Posterior cingulate gyrus (tissue), 11 donors: ENCODE results near the gene JAZF1.

Experiments used
- DNase-seq, 10 donors: peaks; one replicate each; pipeline versions ENCODE4 v3.0.0 to v3.0.0-alpha.2; 2020 to 2021; ENCODE audit warnings: mixed read lengths in 3 of 10
- intact Hi-C: fragments of 100-400 bp; cut with DNase I; formaldehyde crosslinking; loops from one replicate; pipeline ENCODE4 v1.15.1; 2023

The JAZF1 gene

DNA sequence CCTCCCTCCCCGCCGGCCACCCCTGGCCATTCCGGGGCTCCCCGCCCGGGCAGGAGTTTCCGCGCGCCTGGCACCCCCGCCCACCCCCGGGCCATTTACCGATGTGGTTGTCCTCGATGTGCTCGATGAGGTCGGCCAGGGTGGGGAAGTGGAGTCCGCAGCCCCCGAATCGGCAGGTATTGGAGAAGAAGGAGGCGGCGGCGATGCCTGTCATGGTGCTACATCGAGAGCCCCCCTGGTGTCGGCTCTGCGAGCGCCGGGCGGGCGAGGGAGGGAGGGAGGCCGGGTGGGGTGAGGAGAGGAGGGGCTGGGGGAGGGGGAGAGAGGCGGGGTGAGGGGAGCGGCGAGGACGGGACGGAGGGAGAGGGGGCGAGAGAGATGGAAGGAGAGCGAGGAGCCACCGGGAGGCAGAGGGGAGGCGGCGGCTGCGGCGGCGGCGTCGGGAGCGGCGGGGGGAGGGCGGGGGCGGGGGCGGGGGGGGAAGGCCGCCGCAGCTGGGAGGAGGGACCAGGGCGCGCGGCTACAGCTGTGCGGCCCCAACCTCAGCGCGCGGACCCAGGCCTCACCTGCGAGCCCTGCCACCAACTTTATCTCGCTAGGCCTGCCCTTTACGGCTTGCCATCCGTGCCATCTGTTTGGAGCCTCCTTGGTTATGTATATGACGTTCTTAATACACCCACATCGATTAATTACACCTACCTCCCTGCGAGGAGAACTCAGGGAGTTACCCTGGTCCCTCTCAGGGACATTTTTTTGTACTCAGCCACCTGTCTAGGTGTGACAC is at the start of gene JAZF1:
Gene JAZF1 (minus strand): TSS at position 432 of the 784 bp plus-strand sequence.
- intact Hi-C loops = loop anchor here (5.0 kb wide), 1 partner anchor 92 kb away; no protein-coding TSS in a partner anchor
- DNase-seq = peak; percentile 34 to 94 (median 56)

- intact Hi-C loops = no loop called here
- DNase-seq = no peak
Observed at GRCh38 chr7:28230261-28230660, 49.7 kb upstream of the JAZF1 start.

- no peak for DNase-seq
- intact Hi-C loops = no loop called here
Observed at GRCh38 chr7:28228396-28228795, 47.8 kb upstream of the JAZF1 start.

DNA sequence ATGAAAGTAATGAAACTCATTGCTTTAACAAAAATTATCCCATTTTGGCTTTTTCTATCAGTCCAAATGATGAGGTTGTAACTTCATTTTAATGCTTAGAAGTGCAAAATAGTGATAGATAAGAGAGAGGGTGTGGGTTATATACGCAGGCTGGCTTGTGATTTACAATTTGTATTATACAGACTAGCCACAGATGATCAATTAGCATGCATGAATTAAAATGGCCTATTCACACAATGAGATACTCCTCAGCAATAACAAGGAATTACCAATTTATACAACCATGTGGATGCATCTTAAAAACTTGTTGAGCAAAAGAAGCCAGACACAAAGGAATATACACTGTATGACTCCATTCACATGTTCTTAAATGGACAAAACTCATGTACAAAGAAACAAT is 45.4 kb upstream of the JAZF1 start:
- intact Hi-C loops = no loop called here
- DNase-seq = no peak

- intact Hi-C loops = no loop called here
- no peak for DNase-seq
Observed at GRCh38 chr7:28225576-28225975, 45.0 kb upstream of the JAZF1 start.

DNA sequence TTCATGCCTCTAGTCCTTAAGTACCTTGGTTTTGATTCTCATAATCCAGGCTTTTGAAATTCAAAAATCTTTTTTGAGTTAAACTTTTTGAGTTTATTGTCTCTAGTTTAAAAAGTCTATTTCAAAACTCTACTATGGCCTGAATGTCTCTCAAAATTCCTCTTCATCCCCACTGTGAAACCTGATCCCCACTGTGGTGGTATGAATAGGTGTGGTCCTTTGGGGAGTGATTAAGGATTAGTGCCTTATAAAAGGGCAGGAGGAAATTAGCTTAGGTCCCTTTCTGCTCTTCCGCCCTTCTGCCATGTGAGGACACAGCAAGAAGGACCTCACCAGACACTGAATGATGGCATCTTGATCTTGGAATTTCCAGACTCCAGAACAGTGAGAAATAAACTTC is 44.1 kb upstream of the JAZF1 start:
- intact Hi-C loops = no loop called here
- no peak for DNase-seq

DNA sequence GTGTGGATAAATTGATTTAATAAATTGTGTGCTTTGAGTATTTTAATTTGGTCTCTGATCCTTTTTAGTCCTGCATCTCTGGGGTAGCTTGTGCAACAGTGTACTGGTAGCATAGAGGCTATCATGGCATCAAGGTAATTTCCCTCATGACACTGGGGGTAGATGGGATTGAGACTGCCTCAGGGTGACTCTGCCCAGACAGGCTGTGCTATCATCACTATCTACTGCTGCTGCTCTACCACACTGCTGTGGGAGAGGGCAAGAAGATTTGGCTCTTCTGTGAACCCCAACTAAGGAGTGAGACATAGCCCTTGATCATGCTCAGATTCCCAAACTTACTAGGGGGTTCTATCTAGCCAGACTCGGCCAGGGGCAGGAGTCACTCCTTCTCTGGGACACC is 43.6 kb upstream of the JAZF1 start:
- DNase-seq = no peak
- intact Hi-C loops = no loop called here

DNA sequence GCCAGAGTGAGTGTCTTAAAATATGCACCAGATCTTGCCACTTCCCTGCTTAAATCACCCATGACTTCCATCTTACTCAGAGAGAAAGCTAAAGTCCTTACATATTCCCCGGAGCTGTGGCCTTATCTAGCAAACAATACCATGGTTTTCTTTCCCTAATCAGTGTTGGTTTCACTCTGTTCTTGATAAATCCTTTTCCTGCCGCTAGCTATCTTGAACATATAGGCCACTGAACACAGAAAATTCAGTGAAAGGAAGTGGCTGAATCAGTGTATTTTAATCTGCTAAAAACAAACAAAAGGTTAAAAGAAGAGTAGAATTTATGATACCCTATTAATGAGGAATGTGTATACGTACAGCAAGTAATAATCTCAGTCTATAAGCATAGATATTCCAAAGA is 42.0 kb upstream of the JAZF1 start:
- no peak for DNase-seq

GRCh38 chr7:28219793-28220192 is 39.2 kb upstream of the JAZF1 start:
- intact Hi-C loops = no loop called here
- no peak for DNase-seq

More for the DNA sequence above, 42.0 kb upstream of the JAZF1 start:
- intact Hi-C loops = no loop called here

DNA sequence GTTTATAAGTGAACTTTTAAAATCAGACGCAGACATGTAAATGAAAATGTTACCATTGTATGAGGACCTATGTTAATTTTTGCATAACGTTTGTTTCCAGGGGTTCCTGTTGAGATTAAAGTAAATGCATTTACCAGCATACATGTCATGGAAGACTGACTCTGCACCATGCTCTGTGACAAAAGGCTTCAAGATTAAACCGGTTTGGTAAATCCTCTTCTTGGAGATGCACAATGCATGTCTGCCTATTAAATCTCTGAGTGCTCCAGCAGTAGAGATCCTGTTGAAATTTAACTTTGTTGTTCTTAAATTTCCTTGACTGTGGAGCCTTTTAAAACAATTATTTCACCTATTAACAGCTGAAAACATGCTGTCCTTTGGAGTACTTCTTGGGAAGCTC is 36.5 kb upstream of the JAZF1 start:
- DNase-seq = no peak
- intact Hi-C loops = no loop called here

DNA sequence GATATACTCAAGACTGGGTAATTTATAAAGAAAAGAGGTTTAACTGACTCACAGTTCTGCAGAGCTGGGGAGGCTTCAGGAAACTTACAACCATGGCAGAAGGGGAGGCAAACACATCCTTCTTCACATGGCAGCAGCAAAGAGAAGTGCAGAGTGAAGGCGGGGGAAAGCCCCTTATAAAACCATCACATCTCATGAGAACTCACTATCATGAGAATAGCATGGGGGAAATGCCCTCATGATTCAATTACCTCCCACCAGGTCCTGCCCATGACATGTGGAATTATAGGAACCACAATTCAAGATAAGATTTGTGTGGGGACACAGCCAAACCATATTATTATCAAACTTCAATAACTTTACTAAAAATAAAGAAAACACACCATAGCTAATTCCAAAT is 30.4 kb upstream of the JAZF1 start:
- intact Hi-C loops = no loop called here
- DNase-seq = no peak

DNA sequence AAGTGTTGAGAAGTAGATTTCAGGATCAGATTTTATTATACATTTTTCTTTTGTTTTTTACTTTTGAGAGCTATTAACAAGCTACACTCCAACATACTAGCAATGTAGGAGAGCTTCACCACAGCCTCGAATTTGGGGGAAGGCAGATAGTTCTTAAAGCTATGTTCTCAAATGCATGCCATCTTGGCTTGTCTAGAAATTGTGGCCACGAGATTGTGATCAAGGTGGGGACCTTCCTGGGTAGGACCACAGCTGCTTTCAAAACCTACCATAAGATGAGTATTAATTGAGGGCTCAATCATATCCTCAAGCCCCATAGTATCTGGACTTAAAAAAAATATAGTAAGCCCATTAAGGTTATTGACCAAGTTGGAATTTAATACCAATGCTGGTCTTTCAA is 27.9 kb upstream of the JAZF1 start:
- DNase-seq = no peak
- intact Hi-C loops = no loop called here

GRCh38 chr7:28207486-28208158 is 27.0 kb upstream of the JAZF1 start:
- intact Hi-C loops = no loop called here

GRCh38 chr7:28205506-28205905 is 24.9 kb upstream of the JAZF1 start:
- DNase-seq = no peak
- intact Hi-C loops = no loop called here

More at GRCh38 chr7:28207486-28208158, 27.0 kb upstream of the JAZF1 start:
- no peak for DNase-seq

GRCh38 chr7:28203508-28204240 is 23.1 kb upstream of the JAZF1 start:
- DNase-seq = no peak
- intact Hi-C loops = no loop called here

DNA sequence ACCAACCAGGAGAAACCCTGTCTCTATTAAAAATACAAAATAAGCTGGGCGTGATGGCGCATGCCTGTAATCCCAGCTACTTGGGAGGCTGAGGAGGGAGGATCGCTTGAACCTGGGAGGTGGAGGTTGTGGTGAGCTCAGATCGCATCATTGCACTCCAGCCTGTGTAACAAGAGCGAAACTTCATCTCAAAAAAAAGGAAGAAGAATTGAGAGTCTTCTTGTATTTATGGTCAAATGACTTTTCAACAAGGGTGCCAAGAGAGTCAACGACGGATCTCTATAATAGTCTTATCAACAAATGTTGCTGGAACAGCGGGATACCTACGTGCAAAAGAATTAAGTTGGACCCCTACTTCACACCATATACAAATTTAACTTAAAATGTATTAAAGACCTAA is 21.6 kb upstream of the JAZF1 start:
- DNase-seq = no peak
- intact Hi-C loops = no loop called here

- DNase-seq = no peak
- intact Hi-C loops = no loop called here
Observed at GRCh38 chr7:28201131-28201530, 20.5 kb upstream of the JAZF1 start.

DNA sequence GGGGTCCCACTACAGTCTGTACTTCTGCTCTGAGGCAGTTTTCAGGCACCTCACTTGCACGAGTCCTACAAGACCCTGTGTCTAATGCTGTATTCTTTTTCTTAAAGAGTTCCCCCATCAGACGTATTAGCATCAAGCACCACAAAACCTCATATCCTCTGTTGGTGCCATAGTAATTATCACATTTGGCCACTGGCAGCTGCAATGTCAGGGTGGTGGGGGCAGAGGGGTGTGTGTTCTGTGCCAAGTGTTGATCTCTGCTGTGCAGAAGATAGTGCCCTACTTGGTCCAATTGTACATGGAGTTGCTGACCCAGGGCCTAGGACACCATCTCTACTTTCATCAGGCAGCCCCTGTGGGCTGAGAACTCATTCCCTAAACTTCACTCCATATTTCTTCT is 20.0 kb upstream of the JAZF1 start:
- intact Hi-C loops = no loop called here
- DNase-seq = no peak

DNA sequence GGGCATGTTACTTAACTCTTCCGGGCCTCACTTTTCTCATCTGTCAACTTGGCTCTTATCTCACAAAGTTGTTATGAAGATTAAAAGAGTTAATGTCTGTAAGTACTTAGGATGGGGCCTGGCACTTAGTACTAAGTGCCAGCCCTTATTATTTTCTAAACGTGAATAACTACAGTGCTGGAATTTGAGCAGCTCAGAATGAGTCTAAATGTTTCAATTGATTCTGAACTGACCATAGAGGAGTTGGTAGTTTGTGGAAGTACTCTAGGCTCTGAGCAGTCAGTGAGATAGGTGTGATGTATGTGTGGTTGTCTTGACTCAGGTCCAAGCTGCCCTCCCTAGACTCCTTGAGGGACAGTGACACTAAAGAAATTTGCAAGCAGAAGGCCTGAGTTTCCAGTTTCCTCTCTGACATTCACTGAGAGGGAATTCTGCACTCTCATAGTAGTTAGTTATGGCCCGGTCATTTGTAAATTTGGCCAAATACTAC is 18.5 kb upstream of the JAZF1 start:
- intact Hi-C loops = no loop called here
- no peak for DNase-seq

- intact Hi-C loops = no loop called here
- no peak for DNase-seq
Observed at GRCh38 chr7:28195910-28196620, 15.5 kb upstream of the JAZF1 start.
